NCI-H460 (cell line): ENCODE data around the gene TXNDC11. TPM values are rescaled to one million over a fixed set of nuclear protein-coding genes. Genes with fewer than 3 reads are reported as not detected.
A peak's percentile ranks its signal among the peaks of the same experiment; 100 is the strongest.

Experiments
- DNase-seq: peaks from one replicate; pipeline ENCODE4 v3.0.0-alpha.2; 2016; ENCODE audit warnings: low read depth; ENCODE audit errors: extremely low read depth
- total RNA-seq: library from RNA; depleted of rRNA; stranded (reverse); fragments of >200 nt; shearing (Covaris generic); gene quantifications from 2 replicates; pipeline ENCODE4 v1.2.3, GENCODE V29; 2014

The TXNDC11 gene
- total RNA-seq, 1 experiment from 2014 or later: 32.9 TPM

DNA sequence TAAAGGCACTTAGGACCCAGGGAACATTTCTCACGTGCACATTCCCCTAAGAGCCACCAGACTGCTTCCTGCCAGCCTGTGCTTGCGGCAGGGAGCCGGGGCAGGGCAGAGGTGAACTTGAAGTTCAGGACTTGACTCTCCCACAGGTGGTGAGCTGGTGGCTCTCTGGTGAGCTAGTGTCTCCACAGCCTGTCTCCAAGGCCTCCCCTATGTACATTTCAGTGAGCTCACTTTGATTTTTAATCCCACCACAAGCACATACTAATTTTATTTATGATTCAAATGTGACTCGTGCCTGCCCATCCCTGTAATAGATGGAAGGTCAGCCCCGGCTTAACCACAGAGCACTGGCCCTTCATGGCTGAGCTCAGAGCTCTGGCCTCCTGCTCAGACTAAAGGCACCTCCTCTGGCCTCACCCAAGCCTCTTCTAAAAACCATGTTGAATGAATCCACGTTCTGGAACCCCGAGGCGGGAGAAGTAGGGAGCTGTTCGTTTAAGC is 65.2 kb downstream of the TXNDC11 start:
- DNase-seq: no peak

- no peak for DNase-seq
Observed at GRCh38 chr16:11676799-11677198, 65.9 kb downstream of the TXNDC11 start.

- no peak for DNase-seq
Observed at GRCh38 chr16:11675561-11676511, 66.8 kb downstream of the TXNDC11 start.

GRCh38 chr16:11674818-11675560 is 67.7 kb downstream of the TXNDC11 start:
- no peak for DNase-seq

DNA sequence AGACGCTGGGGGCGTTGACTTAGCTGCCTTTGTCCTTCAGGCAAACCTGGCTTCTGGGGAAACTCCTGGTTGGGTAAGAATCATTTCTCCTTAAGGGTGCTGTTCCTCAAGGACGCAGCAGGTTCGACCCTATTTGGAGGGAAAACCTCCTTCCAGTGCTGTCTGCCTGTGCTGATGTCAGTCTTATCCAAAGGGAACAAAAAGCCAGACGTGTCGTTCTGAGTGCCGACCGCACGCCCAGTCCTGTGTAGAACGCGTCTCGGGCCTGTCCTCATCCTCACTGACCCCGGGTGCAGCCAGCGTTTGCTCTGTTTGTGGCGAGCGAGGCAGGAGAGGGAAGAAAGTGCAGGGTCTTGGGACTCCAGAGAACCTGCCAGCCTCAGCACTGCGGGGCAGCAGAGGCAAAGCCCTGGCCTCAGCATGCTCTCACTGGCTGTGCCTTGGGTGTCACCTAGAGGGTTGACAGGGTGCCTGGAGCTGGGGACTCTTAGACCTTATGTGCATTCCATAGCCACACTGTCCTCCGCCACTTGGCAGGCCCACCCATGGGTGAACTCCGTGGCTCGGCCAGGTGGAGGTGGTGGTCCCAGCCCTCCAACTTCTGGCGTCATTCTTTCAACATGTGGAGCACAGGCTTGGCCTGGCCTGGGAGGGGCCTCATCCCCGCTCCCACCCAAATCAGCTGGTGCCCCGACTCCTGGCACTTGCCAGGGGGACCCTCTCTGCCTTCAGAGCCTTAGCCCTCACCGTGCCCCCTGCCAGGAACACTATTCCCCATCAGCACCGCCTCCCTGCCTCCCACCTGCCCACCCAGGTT is 68.4 kb downstream of the TXNDC11 start:
- DNase-seq: no peak

DNA sequence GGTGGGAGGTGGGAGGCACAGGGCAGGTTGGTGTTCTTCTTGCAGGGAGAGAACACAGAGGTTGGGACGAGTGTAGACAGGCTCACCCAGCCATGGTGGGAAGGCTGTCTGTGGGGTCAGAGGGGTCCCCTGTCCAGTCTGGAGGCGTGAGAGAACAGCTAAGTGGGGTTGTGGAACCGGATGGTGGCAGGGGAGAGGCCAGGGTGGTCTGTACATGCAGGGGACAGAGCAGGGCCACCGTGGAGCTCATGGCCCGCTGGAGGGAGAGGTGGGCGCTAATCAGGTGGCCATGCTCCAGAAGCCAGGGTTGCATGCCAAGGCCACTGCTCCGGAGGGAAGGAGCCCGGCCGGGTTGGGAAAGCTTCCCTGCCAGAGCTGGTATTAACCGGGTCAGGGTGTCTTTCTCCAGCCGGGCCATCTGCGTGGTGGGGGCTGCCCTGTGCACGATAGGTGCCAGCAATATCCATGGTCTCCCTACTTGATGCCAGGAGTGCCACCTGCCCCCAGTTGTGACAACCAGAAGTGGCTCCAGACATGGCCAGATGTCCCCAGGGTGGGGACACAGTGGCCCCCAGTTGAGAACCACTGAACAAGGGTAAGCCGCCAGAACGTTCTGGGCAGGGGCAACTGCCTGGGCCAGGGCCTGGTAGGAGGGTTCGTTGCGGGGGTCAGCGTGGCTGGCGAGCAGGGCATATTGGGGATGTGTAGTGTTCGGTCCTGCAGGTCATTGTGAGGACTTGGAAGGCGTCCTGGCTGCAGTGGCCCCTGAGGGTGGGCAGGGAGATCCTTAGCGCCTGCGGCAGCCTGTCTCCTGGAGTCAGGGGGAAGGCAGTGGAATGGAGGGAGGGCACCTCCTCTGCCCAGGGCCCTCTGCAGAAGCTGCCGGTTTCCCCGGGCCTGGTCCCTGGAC is 69.3 kb downstream of the TXNDC11 start:
- no peak for DNase-seq

GRCh38 chr16:11672206-11673090 is 70.2 kb downstream of the TXNDC11 start:
- no peak for DNase-seq

DNA sequence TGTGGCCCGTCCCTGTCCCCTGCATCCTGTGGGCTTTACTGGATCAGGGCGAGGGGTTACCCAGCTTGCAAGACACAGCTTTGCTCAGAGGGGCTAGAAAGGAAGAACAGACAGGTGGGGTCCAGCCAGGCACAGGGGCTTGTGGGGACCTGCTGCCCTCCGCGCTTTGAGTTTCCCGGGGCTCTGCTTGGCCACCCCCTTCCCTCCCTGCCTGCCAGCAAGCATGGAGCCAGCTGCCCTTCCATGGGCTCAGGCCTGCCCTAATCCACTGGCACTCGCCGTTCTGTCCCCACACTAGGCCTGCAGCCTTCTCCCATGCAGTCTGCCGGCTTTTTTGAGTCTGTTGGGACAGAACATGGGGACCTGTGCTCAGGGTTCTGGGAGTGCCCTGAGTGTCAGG is 71.0 kb downstream of the TXNDC11 start:
- DNase-seq: no peak

GRCh38 chr16:11671271-11671670 is 71.4 kb downstream of the TXNDC11 start:
- DNase-seq: no peak

DNA sequence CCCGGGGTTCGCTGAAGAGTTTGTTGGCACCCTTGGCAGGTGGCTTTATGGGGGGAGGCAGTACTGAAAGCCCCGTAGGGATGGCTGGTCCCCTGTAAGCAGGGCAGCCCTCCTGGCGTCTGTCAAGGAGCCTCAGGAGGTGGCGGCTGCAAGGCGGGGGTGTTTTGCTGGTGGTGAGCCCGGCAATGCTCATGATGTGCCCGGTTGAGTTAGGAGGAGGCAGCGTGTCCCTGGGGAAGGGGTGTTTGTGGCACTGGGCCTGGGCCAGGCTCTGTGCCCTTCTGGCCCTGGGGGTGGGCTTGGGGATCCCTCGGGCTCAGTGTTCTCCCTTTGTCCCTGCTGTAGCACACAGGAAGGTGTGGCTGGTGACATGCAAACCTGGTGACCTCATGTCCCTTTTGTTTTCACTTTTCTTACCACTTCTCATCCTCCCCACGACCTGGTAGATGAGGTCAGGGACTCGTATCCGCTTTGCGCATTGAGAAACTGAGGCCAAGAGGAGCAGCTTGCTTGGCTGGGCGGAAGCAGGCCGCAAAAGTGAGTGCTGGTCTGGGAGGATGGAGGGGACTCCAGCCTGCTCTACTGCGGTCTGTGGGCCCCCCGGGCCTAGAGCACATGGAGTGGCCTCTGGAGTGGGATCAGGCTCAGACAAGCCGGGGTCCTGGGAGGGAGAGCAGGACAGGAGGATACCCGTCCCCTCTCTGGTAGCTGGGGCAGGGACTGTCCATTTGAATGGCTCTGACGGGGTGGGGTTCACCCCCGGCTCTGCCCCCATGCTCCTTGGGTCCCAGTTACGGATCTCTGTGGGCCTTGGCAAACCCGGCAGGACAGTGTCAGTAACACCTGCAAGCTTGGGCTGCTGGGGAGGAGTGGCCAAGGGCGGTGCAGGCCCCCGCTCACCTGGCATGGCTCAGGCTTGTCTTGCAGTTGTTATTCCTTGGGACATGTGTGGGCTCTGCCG is 72.2 kb downstream of the TXNDC11 start:
- no peak for DNase-seq

DNA sequence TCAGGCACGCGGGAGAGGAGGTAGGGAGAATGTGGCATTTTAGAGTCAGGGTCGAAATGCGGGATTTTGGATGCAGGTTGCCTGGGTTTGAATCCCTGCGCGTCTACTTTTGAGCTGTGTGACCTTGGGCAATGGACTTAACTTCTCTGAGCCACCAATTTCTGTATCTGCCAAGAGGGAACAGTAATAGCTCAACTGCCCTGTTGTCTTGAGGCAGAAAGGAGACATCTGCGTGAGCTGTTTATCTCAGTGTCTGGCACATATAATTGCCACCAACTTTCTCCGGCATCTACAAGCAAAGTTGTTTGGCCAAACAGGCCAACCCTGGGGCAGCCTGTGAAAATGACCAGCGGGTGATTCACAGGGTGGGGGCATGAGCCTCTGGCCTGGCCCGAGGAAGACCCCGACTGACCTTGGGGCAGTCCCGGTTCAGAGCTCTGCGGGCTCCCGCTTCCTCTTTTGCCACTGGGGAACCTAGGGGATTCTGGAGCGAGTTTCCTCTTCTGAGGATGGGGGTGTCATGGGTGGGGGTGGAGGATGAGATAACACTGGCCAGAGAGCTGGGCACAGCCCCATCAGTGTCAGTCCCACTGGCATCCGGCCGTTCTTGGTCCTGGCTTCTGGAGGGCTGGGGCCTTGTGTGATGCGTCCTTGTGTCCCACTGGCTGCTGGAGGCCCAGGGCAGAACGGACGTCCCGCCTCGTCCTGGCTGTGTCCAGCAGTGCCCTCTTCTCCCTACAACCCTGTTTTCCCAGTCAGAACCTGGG is 73.1 kb downstream of the TXNDC11 start:
- no peak for DNase-seq

- no peak for DNase-seq
Observed at GRCh38 chr16:11668623-11669379, 73.9 kb downstream of the TXNDC11 start.

- DNase-seq: peak; percentile 83
Observed at GRCh38 chr16:11667824-11668622, 74.6 kb downstream of the TXNDC11 start, which contains the start of gene SNN. Gene SNN (plus strand): TSS chr16:11668455. CDS start chr16:11676060, 7,605 bp downstream.

DNA sequence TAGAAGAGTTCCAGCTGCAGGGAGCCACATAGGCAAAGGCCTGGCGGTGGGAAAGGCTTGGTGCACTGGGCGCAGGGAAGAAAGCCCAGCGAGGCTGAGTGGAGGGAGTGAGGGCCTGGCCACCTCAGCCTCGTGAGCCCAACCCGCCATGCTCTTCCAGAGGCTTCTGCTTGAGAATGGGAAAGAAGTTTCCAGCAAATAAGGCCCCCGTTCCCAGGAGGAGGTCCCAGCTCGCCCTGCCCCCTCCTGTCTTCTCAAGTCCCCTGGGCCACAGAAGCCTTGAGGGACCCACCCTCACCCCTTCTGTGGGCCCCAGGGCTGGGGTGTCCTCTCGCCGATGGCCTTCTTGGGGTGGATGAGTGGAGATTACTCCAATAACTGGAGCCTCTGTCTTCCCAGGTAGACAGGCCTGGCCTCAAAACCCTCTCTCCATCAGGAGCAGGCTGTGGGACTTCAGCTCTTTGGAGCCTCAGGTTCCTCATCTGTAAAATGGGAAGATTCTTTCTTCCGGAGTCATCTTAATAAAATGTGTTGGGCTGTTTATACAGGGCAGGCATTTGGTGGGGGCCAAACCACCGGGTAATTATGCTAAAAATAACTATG is 75.3 kb downstream of the TXNDC11 start:
- no peak for DNase-seq
